Measurements from ENCODE around the gene LIME1. TPM values are rescaled to one million over a fixed set of nuclear protein-coding genes. Genes with fewer than 3 reads are reported as not detected.

LIME1 gene
- total and polyA plus RNA-seq, 10 donors = 24.0 to 96.6 (median 49.5) TPM

- WGBS, 5 donors = 86 to 91% (median 89%) methylated on average over 32 to 43 of the region's 43 CpGs
- Histone ChIP-seq H3K27ac (peak overlapping the region in 7 of 8 donors; percentile 7 to 77 (median 71)), H3K36me3 (peaks cover 0 to 83% (median 30%) of the 10 kb centered on the region in 6 donors), H3K4me3 (no peak overlapping the region), H3K9me3 (no peaks in the 10 kb centered on the region), H3K4me1 (peaks cover 30 to 93% (median 67%) of the 10 kb centered on the region in 6 donors), H3K27me3 (replicated peaks in 1 of 7) (peaks cover 0 to 7% (median 0%) of the 10 kb centered on the region in 7 donors)
- intact Hi-C loops (cut with DNase I; ENCODE audit: low total_unique reads) = loop anchor here (10.0 kb wide), 1 partner anchor 164 kb away; the partner anchor contains the start of genes ABHD16B and TPD52L2
- peak; percentile 69 for DNase-seq
- TF ChIP-seq POLR2A (IDR thresholded peaks at IDR 0.05) (no peak), POLR2AphosphoS5 (IDR thresholded peaks at IDR 0.05) (peak in 2 of 3 donors; percentile 46 to 72)
These were observed 36.0 kb upstream of the LIME1 start for GRCh38 chr20:63700199-63701050.

GRCh38 chr20:63701051-63701328, 35.5 kb upstream of the LIME1 start:
- H3K27ac ChIP-seq = peak overlapping the region in 4 of 8 donors; percentile 21 to 77 (median 55)
- WGBS, 5 donors = 75 to 86% (median 81%) methylated on average over 3 to 5 of the region's 5 CpGs
- peak; percentile 56 for DNase-seq
- intact Hi-C loops (cut with DNase I; ENCODE audit: low total_unique reads) = loop anchor here (10.0 kb wide), 1 partner anchor 164 kb away; the partner anchor contains the start of genes ABHD16B and TPD52L2
- H3K36me3 ChIP-seq = peaks cover 0 to 83% (median 35%) of the 10 kb centered on the region in 6 donors
- peaks cover 0 to 7% (median 0%) of the 10 kb centered on the region in 7 donors for H3K27me3 ChIP-seq (replicated peaks in 1 of 7)
- no peak overlapping the region for H3K4me3 ChIP-seq
- H3K9me3 ChIP-seq = no peaks in the 10 kb centered on the region
- peaks cover 31 to 94% (median 68%) of the 10 kb centered on the region in 6 donors for H3K4me1 ChIP-seq
- no peak for TF ChIP-seq POLR2AphosphoS5 (IDR thresholded peaks at IDR 0.05)
- TF ChIP-seq POLR2A (IDR thresholded peaks at IDR 0.05) = no peak
- TF ChIP-seq CTCF (IDR thresholded peaks at IDR 0.05 in 8 of 11, conservative IDR thresholded peaks at IDR 0.05 in 3 of 11) = no peak

DNA sequence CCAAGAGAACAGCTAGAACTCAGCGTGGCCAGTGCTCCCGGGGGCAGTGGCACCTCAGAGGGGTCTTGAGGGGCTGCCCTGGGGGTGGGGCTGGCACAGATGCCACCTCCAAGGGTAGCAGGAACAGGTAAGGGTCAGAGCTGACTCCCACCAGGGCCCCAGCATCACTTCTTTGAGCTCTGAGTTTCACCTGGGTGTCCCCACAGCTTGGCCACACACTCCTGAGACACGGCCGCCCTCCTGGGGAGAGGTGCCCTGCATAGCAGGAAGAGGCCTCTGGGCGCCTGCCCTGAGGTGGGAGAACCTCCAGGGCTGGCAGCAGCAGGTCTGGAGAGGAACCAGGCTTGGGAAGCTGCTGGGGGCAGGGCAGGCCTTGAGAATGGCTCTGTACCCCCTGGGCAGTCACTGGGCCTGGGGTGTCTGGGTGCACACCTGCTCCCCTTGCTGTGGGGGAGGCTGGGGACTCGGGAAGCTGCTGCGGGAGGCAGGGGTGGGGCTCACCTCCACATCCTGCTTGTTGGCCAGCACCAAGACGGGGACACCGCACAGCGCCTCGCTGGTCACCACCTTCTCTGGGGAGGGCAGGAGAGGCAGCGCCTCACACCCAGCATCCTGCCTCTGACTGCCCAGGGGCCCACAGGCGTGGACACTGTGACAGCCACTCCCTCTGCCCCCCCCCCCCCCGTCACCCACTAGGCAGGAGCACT, 35.0 kb upstream of the LIME1 start:
- Histone ChIP-seq H3K4me3 (no peak overlapping the region), H3K4me1 (peaks cover 31 to 94% (median 68%) of the 10 kb centered on the region in 6 donors), H3K27ac (peak overlapping the region in 6 of 8 donors; percentile 20 to 77 (median 34)), H3K9me3 (no peaks in the 10 kb centered on the region), H3K27me3 (replicated peaks in 1 of 7) (peaks cover 0 to 6% (median 0%) of the 10 kb centered on the region in 7 donors), H3K36me3 (peaks cover 0 to 86% (median 40%) of the 10 kb centered on the region in 6 donors)
- intact Hi-C loops (cut with DNase I; ENCODE audit: low total_unique reads) = loop anchor here (10.0 kb wide), 1 partner anchor 163 kb away; the partner anchor contains the start of genes ABHD16B and TPD52L2
- peak; percentile 72 for DNase-seq
- TF ChIP-seq POLR2AphosphoS5 (IDR thresholded peaks at IDR 0.05) = peak; percentile 11 to 69 (median 38)
- no peak for TF ChIP-seq CTCF (IDR thresholded peaks at IDR 0.05 in 8 of 11, conservative IDR thresholded peaks at IDR 0.05 in 3 of 11)
- no peak for TF ChIP-seq POLR2A (IDR thresholded peaks at IDR 0.05)
- WGBS, 5 donors = 71 to 85% (median 79%) methylated on average over 7 to 14 of the region's 14 CpGs

DNA sequence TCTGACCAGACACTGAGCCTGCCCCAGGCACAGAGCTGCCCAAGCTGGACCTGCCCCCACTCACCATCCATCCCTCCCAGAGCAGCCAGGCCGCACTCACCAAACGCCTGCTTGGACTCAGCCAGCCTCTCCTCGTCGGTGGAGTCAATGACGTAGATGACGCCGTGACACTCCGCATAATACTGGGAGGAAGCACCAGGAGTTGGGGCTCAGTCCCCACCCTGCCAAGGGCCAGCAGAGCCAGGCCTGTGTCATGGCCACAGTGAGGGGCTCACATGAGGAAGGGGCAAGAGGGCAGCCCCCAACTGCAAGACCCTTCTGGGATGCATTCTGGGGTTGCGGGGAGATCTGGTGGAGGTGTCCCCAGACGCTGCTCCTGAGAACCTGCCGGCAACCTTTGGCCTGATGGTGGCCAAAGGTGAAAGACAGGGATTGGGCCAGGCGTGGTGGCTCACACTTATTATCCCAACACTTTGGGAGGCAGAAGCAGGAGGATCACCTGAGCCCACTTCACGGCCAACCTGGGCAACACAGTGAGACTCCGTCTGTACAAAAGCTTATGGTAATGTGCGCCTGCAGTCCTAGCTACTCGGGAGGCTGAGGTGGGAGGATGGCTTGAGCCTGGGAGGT, 34.3 kb upstream of the LIME1 start:
- H3K27me3 ChIP-seq (replicated peaks in 1 of 7) = no peaks in the 10 kb centered on the region
- no peak for TF ChIP-seq CTCF (IDR thresholded peaks at IDR 0.05 in 8 of 11, conservative IDR thresholded peaks at IDR 0.05 in 3 of 11)
- no peak for TF ChIP-seq POLR2AphosphoS5 (IDR thresholded peaks at IDR 0.05)
- TF ChIP-seq POLR2A (IDR thresholded peaks at IDR 0.05) = no peak
- WGBS, 5 donors = 91 to 96% (median 94%) methylated on average over 14 to 16 of the region's 16 CpGs
- peaks cover 29 to 94% (median 68%) of the 10 kb centered on the region in 6 donors for H3K4me1 ChIP-seq
- intact Hi-C loops (cut with DNase I; ENCODE audit: low total_unique reads) = loop anchor here (10.0 kb wide), 1 partner anchor 163 kb away; the partner anchor contains the start of genes ABHD16B and TPD52L2
- no peak overlapping the region for H3K4me3 ChIP-seq
- no peaks in the 10 kb centered on the region for H3K9me3 ChIP-seq
- peak overlapping the region in 3 of 8 donors; percentile 39 to 77 (median 71) for H3K27ac ChIP-seq
- DNase-seq = peak; percentile 56
- peaks cover 0 to 87% (median 40%) of the 10 kb centered on the region in 6 donors for H3K36me3 ChIP-seq
